ENCODE measurements around the gene CCL28. TPM values are rescaled to one million over a fixed set of nuclear protein-coding genes. Genes with fewer than 3 reads are reported as not detected.

Gene CCL28
- total and polyA plus RNA-seq, 9 of the 15 experiments (the other 6 are each of a cell fraction or from before 2014, with no cell fraction given): not detected

- TF ChIP-seq ELF4 (CRISPR knock-in tag; IDR thresholded peaks at IDR 0.05) (no peak), DACH1 (IDR thresholded peaks at IDR 0.05; ENCODE audit: partially characterized antibody) (no peak), SIN3B (IDR thresholded peaks at IDR 0.05; ENCODE audit: low read depth) (no peak), HMGN3 (IDR thresholded peaks at IDR 0.05; ENCODE audit: borderline replicate concordance, extremely low read depth, insufficient read length, low read depth, low read length) (no peak), JUND (IDR thresholded peaks at IDR 0.05; ENCODE audit: borderline replicate concordance, low read depth, low read length) (peak; percentile 65), JUND (tag; IDR thresholded peaks at IDR 0.05; ENCODE audit: borderline replicate concordance, low read depth, low read length) (no peak), ZNF316 (IDR thresholded peaks at IDR 0.05) (0 out of 2 replicates have a peak, but pooled peaks have one; percentile 1), NKRF (IDR thresholded peaks at IDR 0.05; ENCODE audit: borderline replicate concordance) (no peak), CHD1 (IDR thresholded peaks at IDR 0.05; ENCODE audit: low read length) (no peak), TSHZ1 (CRISPR knock-in tag; IDR thresholded peaks at IDR 0.05) (no peak), KLF16 (IDR thresholded peaks at IDR 0.05) (peak; percentile 68), ZBTB8A (IDR thresholded peaks at IDR 0.05; ENCODE audit: partially characterized antibody) (no peak), TFAP4 (CRISPR knock-in tag; IDR thresholded peaks at IDR 0.05; ENCODE audit: borderline replicate concordance) (no peak), ZNF449 (CRISPR knock-in tag; IDR thresholded peaks at IDR 0.05) (no peak), MTA3 (IDR thresholded peaks at IDR 0.05; ENCODE audit: borderline replicate concordance) (0 out of 2 replicates have a peak, but pooled peaks have one; percentile 37), DPF2 (IDR thresholded peaks at IDR 0.05) (no peak), CBFB (CRISPR knock-in tag; IDR thresholded peaks at IDR 0.05) (no peak), ZNF124 (CRISPR knock-in tag; IDR thresholded peaks at IDR 0.05) (no peak), IRF1 (CRISPR knock-in tag; IDR thresholded peaks at IDR 0.05; ENCODE audit: borderline replicate concordance) (no peak)
These were observed 22.4 kb downstream of the CCL28 start (continued) for GRCh38 chr5:43389679-43390329.
